Esophagus muscularis mucosa (tissue), 4 donors: ENCODE results near the gene MTNR1A. TPM values are rescaled to one million over a fixed set of nuclear protein-coding genes. Genes with fewer than 3 reads are reported as not detected.

Experiments
- DNase-seq: peaks from one replicate; pipeline ENCODE4 v3.0.0-alpha.2; 2017; ENCODE audit errors: extremely low spot score
- H3K27ac ChIP-seq, 4 donors: fragments of 200-600 bp; sonication (generic); replicated peaks in 1 of 4; 1 replicate in 3 of 4; 2 replicates in 1 of 4; pipeline ENCODE4 v1.5.1; 2016 to 2019; ENCODE audit warnings: mild to moderate bottlenecking in 1 of 4
- H3K27me3 ChIP-seq, 4 donors: fragments of 200-600 bp; sonication (generic); one replicate each; pipeline versions ENCODE4 v1.5.1 to v1.6.0; 2016 to 2019
- H3K36me3 ChIP-seq, 4 donors: fragments of 200-600 bp; sonication (generic); one replicate each; pipeline ENCODE4 v1.5.1; 2016 to 2019
- H3K4me1 ChIP-seq, 4 donors: fragments of 200-600 bp; sonication (generic); one replicate each; pipeline ENCODE4 v1.5.1; 2016 to 2019
- H3K4me3 ChIP-seq, 4 donors: fragments of 200-600 bp; sonication (generic); 1 replicate in 2 of 4; 2 replicates in 2 of 4; pipeline ENCODE4 v1.5.1; 2016 to 2019; ENCODE audit warnings: mild to moderate bottlenecking in 4 of 4, moderate library complexity in 1 of 4
- H3K9me3 ChIP-seq, 4 donors: fragments of 200-600 bp; sonication (generic); 1 replicate in 3 of 4; 2 replicates in 1 of 4; pipeline ENCODE4 v1.5.1; 2016 to 2019
- CTCF ChIP-seq, 3 experiments: fragments of 200-600 bp in 2 of 3; fragments of 450-650 bp in 1 of 3; sonication (generic) in 2 of 3; IDR thresholded peaks; one replicate each; pipeline ENCODE4 v1.5.1; 2017 to 2019; ENCODE audit warnings: antibody characterized with exemption in 3 of 3, mild to moderate bottlenecking in 2 of 3, moderate library complexity in 1 of 3
- EP300 ChIP-seq: sonication (generic); formaldehyde crosslinking; IDR thresholded peaks from one replicate; pipeline ENCODE4 v1.6.1; 2017; ENCODE audit warnings: antibody characterized with exemption
- POLR2A ChIP-seq: fragments of 450-650 bp; IDR thresholded peaks from one replicate; pipeline ENCODE4 v1.6.1; 2017; ENCODE audit warnings: antibody characterized with exemption, moderate library complexity, mild to moderate bottlenecking, low read depth
- POLR2AphosphoS5 ChIP-seq, 2 donors: sonication (generic); formaldehyde crosslinking; IDR thresholded peaks; one replicate each; pipeline ENCODE4 v1.6.1; 2017; ENCODE audit warnings: antibody characterized with exemption in 2 of 2
- WGBS: methylation state at CpG from one replicate; pipeline ENCODE4 v1.1.5; 2018; 5-methylcytosine and 5-hydroxymethylcytosine counted together
- intact Hi-C: fragments of 100-400 bp; cut with DNase I; formaldehyde crosslinking; loops from one replicate; pipeline ENCODE4 v1.15.1; 2023
- total RNA-seq, 4 donors: library from RNA; depleted of rRNA; stranded (reverse); fragments of >200 nt; gene quantifications; one replicate each; pipeline versions ENCODE4 v1.1.0 to v1.2.1, GENCODE V29; 2016

The MTNR1A gene
- total RNA-seq, 4 donors from 2014 or later = not detected

DNA sequence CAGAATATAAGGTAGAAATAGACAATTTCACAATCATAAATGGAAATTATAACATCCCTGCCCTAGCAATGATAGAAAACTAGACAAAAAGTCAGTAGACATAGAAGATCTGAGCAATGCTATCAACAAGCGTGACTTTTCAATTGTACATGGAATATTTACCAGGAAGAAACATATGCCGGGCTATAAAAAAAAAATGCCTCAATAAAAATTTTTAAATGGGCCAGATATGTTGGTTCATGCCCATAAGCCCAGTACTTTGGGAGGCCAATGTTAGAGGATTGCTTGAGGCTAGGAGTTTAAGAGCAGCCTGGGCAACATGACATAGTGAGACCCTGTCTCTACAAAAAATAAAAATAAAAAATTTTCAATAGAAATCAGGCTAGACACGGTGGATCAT, 5.3 kb upstream of the MTNR1A start:
- Histone ChIP-seq H3K27ac (no peak overlapping the region), H3K27me3 (peaks cover 0 to 19% (median 4%) of the 10 kb centered on the region in 4 donors), H3K36me3 (no peaks in the 10 kb centered on the region), H3K4me3 (no peak overlapping the region), H3K4me1 (no peaks in the 10 kb centered on the region), H3K9me3 (no peaks in the 10 kb centered on the region)
- intact Hi-C loops = no loop called here
- TF ChIP-seq POLR2AphosphoS5 (IDR thresholded peaks at IDR 0.05) (no peak), POLR2A (no peak), EP300 (no peak)
- 91% methylated on average over 3 of the region's 3 CpGs for WGBS
- no peak for DNase-seq

DNA sequence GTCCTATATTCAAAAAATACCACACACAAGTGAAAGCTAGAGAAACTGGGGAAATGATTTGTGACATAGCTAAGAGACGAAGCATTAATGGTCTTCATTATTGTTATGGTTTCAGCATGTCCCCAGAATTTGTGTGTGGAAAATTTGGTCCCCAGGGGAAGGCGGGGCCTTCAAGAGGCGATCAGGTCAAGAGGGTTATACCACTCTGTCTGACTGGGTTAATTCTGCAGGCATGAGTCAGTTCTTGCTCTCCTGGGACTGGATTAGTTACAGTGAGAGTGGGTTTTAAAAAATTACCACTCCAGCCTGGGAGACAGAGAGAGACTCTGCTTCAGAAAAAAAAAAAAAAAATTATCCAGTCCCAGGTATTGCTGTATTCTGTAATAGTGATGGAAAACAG, 2.1 kb upstream of the MTNR1A start:
- no peak for DNase-seq
- Histone ChIP-seq H3K4me3 (no peak overlapping the region), H3K27ac (no peak overlapping the region), H3K27me3 (peaks cover 0 to 42% (median 16%) of the 10 kb centered on the region in 4 donors), H3K9me3 (no peaks in the 10 kb centered on the region), H3K4me1 (peaks cover 5 to 16% (median 12%) of the 10 kb centered on the region in 4 donors), H3K36me3 (no peaks in the 10 kb centered on the region)
- no peak for TF ChIP-seq POLR2A
- TF ChIP-seq CTCF (IDR thresholded peaks at IDR 0.05) = no peak
- TF ChIP-seq EP300 = no peak
- no peak for TF ChIP-seq POLR2AphosphoS5 (IDR thresholded peaks at IDR 0.05)
- WGBS = 85% methylated on average over 3 of the region's 3 CpGs
- intact Hi-C loops = no loop called here

DNA sequence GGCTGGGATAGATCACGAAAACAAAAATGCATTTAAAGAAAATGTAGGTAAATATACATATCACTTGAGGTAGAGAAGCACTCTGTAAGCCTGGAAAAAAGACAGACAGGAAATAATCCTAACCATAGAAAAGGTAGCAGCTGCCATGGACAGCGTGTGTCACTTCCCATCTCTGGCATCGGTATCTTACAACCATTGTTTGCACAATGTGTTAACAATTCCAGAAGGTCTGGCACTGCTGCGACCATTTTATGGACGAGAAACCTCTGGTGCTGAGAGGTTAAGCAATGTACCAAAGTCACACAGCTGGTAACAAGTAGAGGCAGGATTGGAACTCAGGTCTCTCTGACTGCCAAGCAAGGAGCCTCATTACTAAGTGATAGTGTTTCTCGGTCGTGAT, 1.7 kb upstream of the MTNR1A start:
- intact Hi-C loops = no loop called here
- DNase-seq = no peak
- Histone ChIP-seq H3K36me3 (no peaks in the 10 kb centered on the region), H3K9me3 (no peaks in the 10 kb centered on the region), H3K4me1 (peaks cover 5 to 16% (median 12%) of the 10 kb centered on the region in 4 donors), H3K27me3 (peaks cover 0 to 44% (median 16%) of the 10 kb centered on the region in 4 donors), H3K4me3 (no peak overlapping the region), H3K27ac (no peak overlapping the region)
- WGBS = 70% methylated on average over 7 of the region's 7 CpGs
- TF ChIP-seq CTCF (IDR thresholded peaks at IDR 0.05) = no peak
- no peak for TF ChIP-seq POLR2A
- TF ChIP-seq POLR2AphosphoS5 (IDR thresholded peaks at IDR 0.05) = no peak
- TF ChIP-seq EP300 = no peak

DNA sequence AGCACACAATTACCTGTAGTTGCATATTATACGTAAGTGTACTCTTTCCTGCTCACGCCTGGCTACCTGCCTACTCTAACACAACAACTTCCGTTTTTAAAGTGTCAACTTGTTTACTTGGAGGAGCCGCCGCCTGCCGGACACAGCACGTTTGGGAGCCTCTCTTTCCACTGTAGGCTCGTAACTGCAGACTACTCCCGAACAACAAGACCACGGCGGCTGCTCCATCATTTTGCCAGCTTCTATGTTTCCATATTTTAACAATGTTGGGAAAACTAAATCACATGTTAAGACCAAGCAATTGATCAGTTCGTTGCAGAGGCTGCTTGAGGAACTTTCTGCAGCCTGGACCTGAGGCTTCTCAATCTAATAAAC, 841 bp downstream of the MTNR1A start:
- H3K27me3 ChIP-seq = peaks cover 0 to 56% (median 16%) of the 10 kb centered on the region in 4 donors
- 5% methylated on average over 12 of the region's 12 CpGs for WGBS

GRCh38 chr4:186553717-186554116, 1.6 kb downstream of the MTNR1A start:
- Histone ChIP-seq H3K27ac (no peak overlapping the region), H3K9me3 (no peaks in the 10 kb centered on the region), H3K36me3 (no peaks in the 10 kb centered on the region), H3K27me3 (peaks cover 0 to 56% (median 16%) of the 10 kb centered on the region in 4 donors), H3K4me1 (peaks cover 5 to 16% (median 12%) of the 10 kb centered on the region in 4 donors), H3K4me3 (no peak overlapping the region)
- DNase-seq = peak; percentile 90
- intact Hi-C loops = no loop called here
- TF ChIP-seq POLR2AphosphoS5 (IDR thresholded peaks at IDR 0.05) = no peak
- no peak for TF ChIP-seq POLR2A
- TF ChIP-seq CTCF (IDR thresholded peaks at IDR 0.05) = no peak
- no peak for TF ChIP-seq EP300
- WGBS = 63% methylated on average over 7 of the region's 13 CpGs

More for the DNA sequence above, 841 bp downstream of the MTNR1A start:
- Histone ChIP-seq H3K36me3 (no peaks in the 10 kb centered on the region), H3K4me3 (peak overlapping the region; percentile 24 to 42 (median 38)), H3K4me1 (peaks cover 5 to 16% (median 12%) of the 10 kb centered on the region in 4 donors), H3K9me3 (no peaks in the 10 kb centered on the region), H3K27ac (no peak overlapping the region)
- TF ChIP-seq CTCF (IDR thresholded peaks at IDR 0.05) = no peak
- no peak for TF ChIP-seq EP300
- TF ChIP-seq POLR2AphosphoS5 (IDR thresholded peaks at IDR 0.05) = no peak
- TF ChIP-seq POLR2A = no peak
- intact Hi-C loops = no loop called here
- DNase-seq = no peak
